Liver (tissue), 3 donors: ENCODE measurements around the gene EMX1.

Experiments
- FOXA1 ChIP-seq: IDR thresholded peaks from 2 replicates; pipeline ENCODE4 v1.6.1; 2016; ENCODE audit warnings: antibody characterized with exemption
- GABPA ChIP-seq, 2 donors: IDR thresholded peaks in 1 of 2; conservative IDR thresholded peaks in 1 of 2; 2 replicates each; pipeline ENCODE4 v1.6.1; 2016; ENCODE audit warnings: antibody characterized with exemption in 2 of 2, mild to moderate bottlenecking in 1 of 2, moderate library complexity in 1 of 2
- HNF4G ChIP-seq: IDR thresholded peaks from 2 replicates; pipeline ENCODE4 v1.6.1; 2016; ENCODE audit warnings: antibody characterized with exemption
- JUND ChIP-seq, 2 donors: IDR thresholded peaks; 2 replicates each; pipeline ENCODE4 v1.6.1; 2016; ENCODE audit warnings: antibody characterized with exemption in 2 of 2
- RAD21 ChIP-seq, 2 donors: IDR thresholded peaks; 2 replicates each; pipeline ENCODE4 v1.6.1; 2016; ENCODE audit warnings: antibody characterized with exemption in 2 of 2, mild to moderate bottlenecking in 2 of 2
- TAF1 ChIP-seq: conservative IDR thresholded peaks from 2 replicates; pipeline ENCODE4 v1.6.1; 2016; ENCODE audit warnings: antibody characterized with exemption, mild to moderate bottlenecking
- TF ChIP-seq, protein P1 (sequence below): fragments of 150-350 bp; IDR thresholded peaks from 2 replicates; pipeline ENCODE4 v1.5.1; 2017; ENCODE audit warnings: improper control_type of control experiment, low read depth, low read length; ENCODE audit not compliant: missing input control
- TF ChIP-seq, protein P2 (sequence below): IDR thresholded peaks from 2 replicates; pipeline ENCODE4 v1.6.1; 2016; ENCODE audit warnings: antibody characterized with exemption
- TF ChIP-seq, protein P3 (sequence below): IDR thresholded peaks from 2 replicates; pipeline ENCODE4 v1.6.1; 2016; ENCODE audit warnings: antibody characterized with exemption, mild to moderate bottlenecking
- TF ChIP-seq, protein P4 (sequence below): IDR thresholded peaks from 2 replicates; pipeline ENCODE4 v1.6.1; 2016; ENCODE audit warnings: antibody characterized with exemption
- donor health status: healthy.
- donor health status: healthy.

DNA sequence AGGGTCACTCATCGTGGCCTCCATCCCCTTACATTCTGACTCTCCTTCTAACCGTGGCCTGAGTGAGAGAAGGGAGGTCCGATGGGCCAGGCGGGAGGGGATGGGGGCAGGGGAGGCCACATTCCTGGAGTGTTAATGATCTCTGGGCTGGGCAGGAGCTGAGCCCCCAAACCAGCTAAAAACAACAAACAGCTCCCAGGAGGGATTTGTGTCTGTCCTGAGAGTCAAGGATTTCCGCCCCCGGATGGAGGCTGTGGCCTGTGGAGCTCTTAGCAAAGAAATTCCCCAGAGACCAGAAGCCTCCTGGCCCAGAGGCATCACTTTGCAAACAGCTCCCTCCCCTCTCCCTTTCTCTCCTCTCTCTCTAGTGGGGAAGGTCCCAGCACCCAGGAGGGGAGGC, 23.5 kb downstream of the EMX1 start:
- TF ChIP-seq, protein P1, sequence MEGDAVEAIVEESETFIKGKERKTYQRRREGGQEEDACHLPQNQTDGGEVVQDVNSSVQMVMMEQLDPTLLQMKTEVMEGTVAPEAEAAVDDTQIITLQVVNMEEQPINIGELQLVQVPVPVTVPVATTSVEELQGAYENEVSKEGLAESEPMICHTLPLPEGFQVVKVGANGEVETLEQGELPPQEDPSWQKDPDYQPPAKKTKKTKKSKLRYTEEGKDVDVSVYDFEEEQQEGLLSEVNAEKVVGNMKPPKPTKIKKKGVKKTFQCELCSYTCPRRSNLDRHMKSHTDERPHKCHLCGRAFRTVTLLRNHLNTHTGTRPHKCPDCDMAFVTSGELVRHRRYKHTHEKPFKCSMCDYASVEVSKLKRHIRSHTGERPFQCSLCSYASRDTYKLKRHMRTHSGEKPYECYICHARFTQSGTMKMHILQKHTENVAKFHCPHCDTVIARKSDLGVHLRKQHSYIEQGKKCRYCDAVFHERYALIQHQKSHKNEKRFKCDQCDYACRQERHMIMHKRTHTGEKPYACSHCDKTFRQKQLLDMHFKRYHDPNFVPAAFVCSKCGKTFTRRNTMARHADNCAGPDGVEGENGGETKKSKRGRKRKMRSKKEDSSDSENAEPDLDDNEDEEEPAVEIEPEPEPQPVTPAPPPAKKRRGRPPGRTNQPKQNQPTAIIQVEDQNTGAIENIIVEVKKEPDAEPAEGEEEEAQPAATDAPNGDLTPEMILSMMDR, result no peak
- TF ChIP-seq JUND (IDR thresholded peaks at IDR 0.05) (no peak), RAD21 (IDR thresholded peaks at IDR 0.05) (no peak), FOXA1 (no peak), GABPA (IDR thresholded peaks at IDR 0.05 in 1 of 2, conservative IDR thresholded peaks at IDR 0.05 in 1 of 2) (no peak), TAF1 (no peak), HNF4G (no peak)
- TF ChIP-seq, protein P2, sequence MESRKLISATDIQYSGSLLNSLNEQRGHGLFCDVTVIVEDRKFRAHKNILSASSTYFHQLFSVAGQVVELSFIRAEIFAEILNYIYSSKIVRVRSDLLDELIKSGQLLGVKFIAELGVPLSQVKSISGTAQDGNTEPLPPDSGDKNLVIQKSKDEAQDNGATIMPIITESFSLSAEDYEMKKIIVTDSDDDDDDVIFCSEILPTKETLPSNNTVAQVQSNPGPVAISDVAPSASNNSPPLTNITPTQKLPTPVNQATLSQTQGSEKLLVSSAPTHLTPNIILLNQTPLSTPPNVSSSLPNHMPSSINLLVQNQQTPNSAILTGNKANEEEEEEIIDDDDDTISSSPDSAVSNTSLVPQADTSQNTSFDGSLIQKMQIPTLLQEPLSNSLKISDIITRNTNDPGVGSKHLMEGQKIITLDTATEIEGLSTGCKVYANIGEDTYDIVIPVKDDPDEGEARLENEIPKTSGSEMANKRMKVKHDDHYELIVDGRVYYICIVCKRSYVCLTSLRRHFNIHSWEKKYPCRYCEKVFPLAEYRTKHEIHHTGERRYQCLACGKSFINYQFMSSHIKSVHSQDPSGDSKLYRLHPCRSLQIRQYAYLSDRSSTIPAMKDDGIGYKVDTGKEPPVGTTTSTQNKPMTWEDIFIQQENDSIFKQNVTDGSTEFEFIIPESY, result no peak
- TF ChIP-seq, protein P3, sequence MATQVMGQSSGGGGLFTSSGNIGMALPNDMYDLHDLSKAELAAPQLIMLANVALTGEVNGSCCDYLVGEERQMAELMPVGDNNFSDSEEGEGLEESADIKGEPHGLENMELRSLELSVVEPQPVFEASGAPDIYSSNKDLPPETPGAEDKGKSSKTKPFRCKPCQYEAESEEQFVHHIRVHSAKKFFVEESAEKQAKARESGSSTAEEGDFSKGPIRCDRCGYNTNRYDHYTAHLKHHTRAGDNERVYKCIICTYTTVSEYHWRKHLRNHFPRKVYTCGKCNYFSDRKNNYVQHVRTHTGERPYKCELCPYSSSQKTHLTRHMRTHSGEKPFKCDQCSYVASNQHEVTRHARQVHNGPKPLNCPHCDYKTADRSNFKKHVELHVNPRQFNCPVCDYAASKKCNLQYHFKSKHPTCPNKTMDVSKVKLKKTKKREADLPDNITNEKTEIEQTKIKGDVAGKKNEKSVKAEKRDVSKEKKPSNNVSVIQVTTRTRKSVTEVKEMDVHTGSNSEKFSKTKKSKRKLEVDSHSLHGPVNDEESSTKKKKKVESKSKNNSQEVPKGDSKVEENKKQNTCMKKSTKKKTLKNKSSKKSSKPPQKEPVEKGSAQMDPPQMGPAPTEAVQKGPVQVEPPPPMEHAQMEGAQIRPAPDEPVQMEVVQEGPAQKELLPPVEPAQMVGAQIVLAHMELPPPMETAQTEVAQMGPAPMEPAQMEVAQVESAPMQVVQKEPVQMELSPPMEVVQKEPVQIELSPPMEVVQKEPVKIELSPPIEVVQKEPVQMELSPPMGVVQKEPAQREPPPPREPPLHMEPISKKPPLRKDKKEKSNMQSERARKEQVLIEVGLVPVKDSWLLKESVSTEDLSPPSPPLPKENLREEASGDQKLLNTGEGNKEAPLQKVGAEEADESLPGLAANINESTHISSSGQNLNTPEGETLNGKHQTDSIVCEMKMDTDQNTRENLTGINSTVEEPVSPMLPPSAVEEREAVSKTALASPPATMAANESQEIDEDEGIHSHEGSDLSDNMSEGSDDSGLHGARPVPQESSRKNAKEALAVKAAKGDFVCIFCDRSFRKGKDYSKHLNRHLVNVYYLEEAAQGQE, result no peak
- TF ChIP-seq, protein P4, sequence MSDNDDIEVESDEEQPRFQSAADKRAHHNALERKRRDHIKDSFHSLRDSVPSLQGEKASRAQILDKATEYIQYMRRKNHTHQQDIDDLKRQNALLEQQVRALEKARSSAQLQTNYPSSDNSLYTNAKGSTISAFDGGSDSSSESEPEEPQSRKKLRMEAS, result no peak
